ENCODE measurements around the gene DCTN3. TPM values are rescaled to one million over a fixed set of nuclear protein-coding genes. Genes with fewer than 3 reads are reported as not detected.

Gene DCTN3
- total and polyA plus RNA-seq, 9 of the 15 experiments (the other 6 are each of a cell fraction or from before 2014, with no cell fraction given), result 11.0 to 51.0 (median 41.9) TPM

- TF ChIP-seq HDAC6 (IDR thresholded peaks at IDR 0.05; ENCODE audit: low read depth, low read length), result no peak
Measured at GRCh38 chr9:34624475-34625185, 4.3 kb upstream of the DCTN3 start (continued).

- DNase-seq (ENCODE audit: extremely low read depth in 1 of 4, low spot score in 3 of 4) (no peak), ATAC-seq (no peak), FAIRE-seq (no peak)
- no peaks in the 10 kb centered on the region for H4K20me1 ChIP-seq (replicated peaks; ENCODE audit: control insufficient read depth, insufficient read depth, low read length)
- ChIA-PET POLR2A (no interaction called here), CTCF (ENCODE audit: low intra/inter-chr PET ratio) (no interaction called here)
- H2AFZ ChIP-seq (ENCODE audit: low read depth, low read length), result no peak overlapping the region
- no peak overlapping the region for H3K9ac ChIP-seq (ENCODE audit: insufficient read depth in 1 of 2, low read depth in 2 of 2, low read length in 2 of 2)
- no peak overlapping the region for H3K4me3 ChIP-seq
- H3K4me2 ChIP-seq (ENCODE audit: insufficient read depth, low read length), result no peak overlapping the region
- peaks cover 5 to 18% of the 10 kb centered on the region in 2 experiments; a peak in 3 of 5 replicates for H3K4me1 ChIP-seq (replicated peaks in 1 of 2; ENCODE audit: control insufficient read depth in 2 of 2, insufficient read depth in 2 of 2, low read length in 2 of 2)
- no peaks in the 10 kb centered on the region for H3K36me3 ChIP-seq (ENCODE audit: control insufficient read depth, insufficient read depth, low read length)
- TF ChIP-seq NFE2L1 (tag; IDR thresholded peaks at IDR 0.05; ENCODE audit: borderline replicate concordance, low read depth), result no peak
- in situ Hi-C loops (cut with MboI) (no loop called here), intact Hi-C loops (cut with micrococcal nuclease) (no loop called here)
- peaks cover 9 to 35% of the 10 kb centered on the region in 2 experiments; a peak in 4 of 5 replicates for H3K27me3 ChIP-seq (ENCODE audit: control insufficient read depth in 2 of 2, insufficient read depth in 2 of 2, low read length in 2 of 2)
- H3K9me3 ChIP-seq (replicated peaks; ENCODE audit: control insufficient read depth, insufficient read depth, low read depth, low read length), result no peaks in the 10 kb centered on the region
- H3K9me1 ChIP-seq (ENCODE audit: control insufficient read depth, insufficient read depth, low read length), result no peaks in the 10 kb centered on the region
- BruUV-seq (replicated peaks), result no TSS peak
- no peak overlapping the region for H3K27ac ChIP-seq (ENCODE audit: extremely low read depth, low read depth, low read length)
- no peaks in the 10 kb centered on the region; the same call in 2 of the 3 replicates for H3K79me2 ChIP-seq (ENCODE audit: control insufficient read depth, insufficient read depth, low read length)
- 78% methylated on average over 12 of the region's 63 CpGs for WGBS (ENCODE audit: insufficient coverage, low coverage, missing lambda C conversion rate)
Measured at GRCh38 chr9:34623374-34624235, 3.3 kb upstream of the DCTN3 start.

Measured in K562 (cell line).